CD4-positive, alpha-beta T cell treated with Interferon alpha-2 for 1 hour (primary cell): Measurements from ENCODE around the gene LRFN5.

Experiments used
- DNase-seq, 2 donors: peaks; one replicate each; pipeline ENCODE4 v3.0.0-alpha.2; 2020 to 2022

The LRFN5 gene

DNA sequence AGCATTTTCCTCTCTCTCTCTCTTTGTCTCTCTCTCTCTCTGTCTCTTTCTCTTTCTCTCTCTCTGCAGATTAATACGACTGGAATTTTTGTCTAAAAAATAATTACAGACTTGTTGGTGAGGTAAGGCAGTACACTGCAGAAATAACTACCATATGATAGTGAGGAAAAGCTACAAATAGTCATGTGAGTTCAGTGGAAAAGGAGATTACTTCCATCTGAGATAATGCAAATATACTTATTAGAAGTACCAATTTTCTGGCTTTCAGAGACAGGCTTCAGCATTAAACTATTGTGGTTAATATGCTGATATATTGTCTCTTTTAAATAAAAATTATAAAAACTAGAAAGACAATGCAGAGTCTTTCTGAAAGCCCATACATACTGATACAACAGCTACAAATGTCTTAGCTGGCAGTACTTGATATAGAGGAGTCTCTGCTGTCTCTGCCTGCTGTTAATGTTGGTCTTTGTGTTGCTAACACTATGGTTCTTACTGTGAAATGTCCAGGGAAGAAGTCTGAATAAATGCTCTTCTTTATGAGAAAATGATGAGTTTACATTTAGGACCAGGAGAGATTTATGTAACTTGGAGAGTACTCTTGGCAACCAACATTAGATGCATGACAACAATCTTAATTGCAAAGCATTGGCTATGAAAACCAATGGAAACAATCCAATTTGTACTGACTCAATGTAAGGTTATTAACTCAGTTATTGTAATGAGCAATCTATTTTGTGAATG lies 167.0 kb downstream of the LRFN5 start:
- no peak for DNase-seq

DNA sequence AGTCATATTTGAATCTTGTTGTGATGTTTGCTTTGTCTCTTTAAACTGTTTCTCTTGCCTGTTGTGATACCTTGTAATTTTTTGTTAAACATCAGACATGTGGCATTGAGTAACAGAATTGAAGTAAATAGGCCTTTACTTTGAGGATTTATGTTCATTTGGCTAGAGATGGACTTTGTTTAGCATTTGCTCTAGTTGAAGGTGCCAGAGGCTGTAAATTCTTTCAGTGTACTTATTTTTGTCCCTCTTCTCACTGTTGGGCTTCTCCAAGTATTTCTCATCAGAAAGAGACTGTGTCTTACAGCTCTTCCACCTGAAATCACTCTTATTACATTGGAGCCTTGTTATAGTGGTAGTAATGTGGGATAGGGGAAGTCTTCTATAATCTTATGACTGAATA lies 175.8 kb downstream of the LRFN5 start:
- DNase-seq: no peak

DNA sequence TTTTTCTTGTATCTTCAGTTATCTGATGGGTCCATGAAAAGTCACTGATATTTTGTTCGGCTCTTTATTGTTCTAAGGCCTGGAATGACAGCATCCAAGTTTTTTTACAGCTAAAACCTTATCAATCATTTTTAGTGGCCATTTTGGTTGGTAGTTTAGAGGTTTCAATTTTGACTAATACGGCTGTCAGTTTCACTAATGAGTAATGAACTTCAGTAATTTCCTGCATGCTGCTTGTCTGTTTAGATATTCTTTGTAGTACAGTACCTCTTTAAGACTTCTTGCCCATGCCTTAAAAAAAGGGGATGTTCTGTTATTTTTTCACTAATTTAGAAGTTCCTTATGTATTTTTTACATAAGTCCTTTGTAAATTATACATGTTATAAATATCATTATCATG lies 176.7 kb downstream of the LRFN5 start:
- DNase-seq: no peak

DNA sequence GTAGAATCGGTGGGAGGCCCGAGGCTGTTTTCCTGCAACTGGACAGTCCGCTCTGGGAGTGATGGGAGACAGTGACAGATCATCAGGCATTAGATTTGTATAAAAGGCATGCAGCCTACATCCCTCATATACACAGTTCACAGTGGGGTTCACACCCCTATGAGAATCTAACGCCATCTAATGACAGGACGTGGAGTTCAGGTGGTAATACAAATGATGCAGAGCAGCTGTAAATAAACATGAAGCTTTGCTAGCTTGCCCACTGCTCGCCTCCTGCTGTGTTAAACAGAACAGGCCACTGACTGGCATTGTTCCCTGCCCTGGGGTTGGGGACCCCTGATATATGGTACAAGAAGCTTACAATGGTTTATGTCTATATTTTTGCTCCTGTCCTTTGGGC lies 179.0 kb downstream of the LRFN5 start:
- no peak for DNase-seq

DNA sequence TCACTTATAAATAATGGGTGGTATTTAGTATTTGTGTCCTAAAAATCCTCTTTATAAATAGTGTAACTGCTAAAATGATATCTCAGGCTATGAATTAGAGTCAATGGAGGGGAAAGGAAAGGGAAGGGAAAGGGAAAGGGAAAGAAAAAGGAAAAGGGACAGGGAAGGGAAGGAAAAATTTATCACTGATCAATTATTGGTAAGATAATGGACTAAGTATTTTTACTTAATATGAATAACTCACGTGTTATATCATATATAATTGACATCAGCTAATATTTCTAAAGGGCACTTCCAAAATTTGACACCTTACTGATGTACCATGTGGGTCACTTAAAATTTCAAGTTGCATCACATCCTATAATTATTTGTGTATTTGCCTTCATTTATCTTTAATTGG lies 193.1 kb downstream of the LRFN5 start:
- no peak for DNase-seq

DNA sequence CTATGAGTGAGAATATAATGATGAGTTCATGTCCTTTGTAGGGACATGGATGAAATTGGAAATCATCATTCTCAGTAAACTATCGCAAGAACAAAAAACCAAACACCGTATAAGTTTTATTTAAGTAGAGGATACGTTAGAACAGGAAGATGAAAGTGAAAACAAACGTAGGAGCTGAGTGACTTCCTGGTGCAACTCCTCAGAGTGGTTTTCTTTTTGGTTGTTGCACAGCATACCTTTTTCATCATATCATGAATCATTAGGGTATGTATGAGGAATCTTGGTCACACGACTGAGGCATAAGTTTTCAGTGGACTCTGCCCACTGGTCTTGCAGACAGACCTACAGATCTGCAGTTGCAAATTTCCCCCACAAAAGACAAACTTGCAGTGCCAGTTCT lies 199.0 kb downstream of the LRFN5 start:
- DNase-seq: peak in 1 of 2 donors; percentile 8

DNA sequence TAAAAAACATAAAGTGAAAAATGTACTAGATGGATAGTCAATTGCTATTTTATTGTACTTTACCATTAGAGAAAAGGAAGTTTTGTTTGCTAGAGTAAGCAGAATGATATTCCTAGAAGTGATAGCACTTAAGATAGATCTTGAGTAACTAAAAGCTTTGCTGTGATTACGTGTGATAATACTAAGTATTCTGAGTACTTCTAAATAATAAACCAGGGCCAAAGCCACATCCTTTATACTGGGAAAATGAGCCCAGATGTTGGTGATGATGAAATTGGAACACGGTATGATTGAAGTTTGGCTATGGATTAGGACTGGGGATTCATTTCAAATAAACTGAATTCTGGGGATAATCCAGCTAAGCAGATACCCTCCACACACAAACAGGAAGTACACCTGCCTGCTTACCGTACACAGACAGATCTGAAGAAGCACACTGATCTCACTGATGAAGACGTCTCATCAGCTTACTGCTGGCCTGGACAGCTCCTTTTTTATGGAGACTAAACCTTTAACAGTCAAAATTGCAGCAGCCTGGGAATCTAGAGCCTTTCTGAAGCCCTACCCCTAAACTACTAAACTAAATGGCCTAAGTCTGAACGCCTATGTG lies 199.8 kb downstream of the LRFN5 start:
- DNase-seq: peak in 1 of 2 donors; percentile 3

DNA sequence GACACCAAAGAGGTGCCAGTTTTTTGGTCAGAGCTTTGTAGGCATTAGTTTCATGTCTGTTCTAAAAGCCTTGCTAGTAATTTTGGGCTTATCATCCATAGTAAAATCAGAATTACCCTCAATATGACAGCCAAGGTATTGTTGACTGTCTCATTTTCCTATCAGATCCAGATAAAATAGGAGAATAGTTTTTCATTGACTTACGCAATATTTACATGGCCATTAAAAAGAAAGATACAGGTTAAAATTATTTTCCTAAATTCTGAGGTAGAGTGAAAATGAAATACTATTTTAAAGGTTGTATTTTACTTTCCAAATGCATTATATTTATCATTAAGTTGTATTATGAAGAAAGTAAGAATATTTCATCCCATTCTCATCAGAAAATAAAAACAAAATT lies 203.7 kb downstream of the LRFN5 start:
- DNase-seq: no peak

DNA sequence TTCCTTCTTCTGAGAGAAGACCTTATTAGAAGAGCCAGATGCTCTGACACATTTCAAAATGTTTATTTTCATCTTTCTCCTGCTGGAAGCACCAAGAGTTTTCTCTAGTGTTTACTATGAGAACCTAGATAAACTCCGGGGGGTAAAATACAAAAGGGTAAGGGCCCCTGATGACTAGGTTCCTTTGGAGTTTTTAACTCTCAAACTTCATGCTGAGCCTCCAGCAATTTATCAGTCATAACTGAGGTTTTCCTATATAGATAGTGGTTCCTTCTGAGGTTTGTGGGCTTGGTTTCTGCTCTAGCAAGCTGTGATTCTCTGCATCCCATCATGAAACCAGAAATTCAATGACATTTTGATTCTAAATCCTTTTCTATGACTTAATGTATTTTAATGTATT lies 210.9 kb downstream of the LRFN5 start:
- no peak for DNase-seq

DNA sequence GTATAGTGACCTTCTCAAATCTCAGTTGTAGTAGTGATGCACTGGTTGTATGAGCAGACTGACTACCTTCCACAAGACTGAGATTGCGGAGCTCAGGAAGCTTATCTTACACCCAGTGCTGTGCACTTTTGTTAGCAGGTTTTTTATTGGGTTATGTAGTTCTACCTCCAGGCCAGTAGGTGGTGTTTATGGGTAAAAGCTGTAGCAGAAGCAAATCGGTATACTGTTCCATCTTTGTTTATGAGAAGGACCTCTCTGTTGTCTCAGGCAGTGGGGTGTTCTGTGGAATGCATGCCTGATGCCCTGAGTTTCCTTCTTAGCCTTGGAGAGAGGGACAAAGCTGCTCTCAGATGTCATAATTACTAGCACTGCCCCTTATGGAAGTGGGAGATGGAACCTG lies 217.8 kb downstream of the LRFN5 start:
- no peak for DNase-seq

DNA sequence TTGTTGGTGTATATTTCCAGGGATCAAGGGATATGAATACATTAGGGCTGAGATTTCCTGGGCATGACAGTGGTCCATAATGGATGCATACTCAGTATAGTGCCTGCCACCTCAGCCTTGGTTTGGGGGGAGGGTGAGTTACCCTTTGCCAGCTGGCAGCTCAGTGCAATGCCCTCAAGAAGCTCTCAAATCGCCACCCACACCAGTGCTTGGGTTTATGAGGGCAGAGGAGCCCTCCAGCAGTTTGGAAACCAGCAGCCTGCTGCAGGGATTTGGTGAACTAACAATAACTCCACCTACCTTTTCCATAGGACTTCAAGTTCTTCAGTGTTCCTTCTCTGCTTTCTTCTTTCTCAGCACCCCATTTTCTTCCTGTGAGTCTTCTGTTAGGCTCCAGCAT lies 218.9 kb downstream of the LRFN5 start:
- no peak for DNase-seq

DNA sequence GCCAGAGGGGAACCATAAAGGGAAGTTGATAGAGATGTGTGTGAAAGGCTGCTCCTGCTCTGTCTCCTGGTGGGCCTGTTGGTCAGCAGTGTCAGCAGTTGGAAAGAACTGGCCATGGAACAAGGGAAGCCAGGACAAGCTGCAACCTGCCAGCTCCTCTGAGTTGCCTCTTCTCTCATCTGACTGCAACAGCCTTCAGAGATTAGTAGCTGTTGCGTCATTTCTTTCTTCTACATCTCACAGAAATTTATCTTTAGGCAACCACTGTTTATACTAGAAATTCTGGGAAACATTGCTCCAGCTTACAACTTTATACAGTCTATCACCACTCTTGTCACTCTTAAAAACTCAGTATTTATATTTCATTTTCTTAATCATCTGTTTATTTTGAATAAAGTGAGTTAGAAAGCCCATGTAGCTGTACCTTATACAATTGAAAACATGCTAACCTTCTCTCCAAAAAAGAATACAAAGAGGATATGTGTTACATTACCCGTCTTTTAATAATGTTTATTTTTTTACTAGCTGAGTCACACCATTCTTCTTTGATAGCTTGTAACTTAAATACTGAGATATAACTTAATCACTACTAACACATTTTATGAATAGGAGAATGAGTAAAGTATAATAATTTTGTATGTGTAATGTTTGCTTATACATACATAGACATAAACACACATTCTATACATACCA lies 224.2 kb downstream of the LRFN5 start:
- DNase-seq: no peak

DNA sequence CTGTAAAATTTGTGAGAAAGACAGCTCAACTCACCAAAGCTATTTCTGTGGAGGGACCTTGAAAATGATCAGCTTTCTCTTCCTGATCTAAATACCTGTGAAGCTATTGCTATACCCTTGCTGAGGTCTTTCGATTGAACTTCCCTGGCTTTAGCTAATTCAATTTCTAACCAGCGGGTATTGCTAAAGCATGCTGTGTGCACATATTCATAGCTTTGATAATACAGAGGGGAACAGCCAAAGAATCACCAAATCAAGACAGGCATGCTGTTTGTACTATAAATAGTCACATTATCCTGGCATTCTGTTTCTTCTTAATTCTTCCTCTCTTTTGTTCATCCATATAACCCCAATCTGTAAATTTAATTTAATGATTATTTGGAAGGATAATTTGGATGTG lies 233.0 kb downstream of the LRFN5 start:
- DNase-seq: no peak

DNA sequence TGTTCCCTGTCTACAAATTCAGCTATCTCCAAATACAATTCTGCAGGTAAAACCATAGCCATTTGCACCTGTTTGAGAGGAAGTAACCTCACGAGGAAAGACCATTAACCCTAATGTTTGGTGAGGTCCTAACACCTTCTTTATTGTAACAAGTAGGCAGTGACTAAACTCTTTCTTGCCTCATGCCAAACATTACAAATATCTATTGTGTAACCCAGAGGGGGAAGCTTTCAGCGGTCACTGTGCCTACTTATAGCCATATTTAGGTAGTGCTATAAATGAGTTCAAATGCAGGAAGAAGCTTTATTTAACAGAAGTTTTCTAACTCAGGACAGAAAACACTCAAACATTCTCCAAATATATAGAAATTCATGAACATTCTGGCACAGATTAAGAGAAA lies 252.7 kb downstream of the LRFN5 start:
- DNase-seq: no peak

DNA sequence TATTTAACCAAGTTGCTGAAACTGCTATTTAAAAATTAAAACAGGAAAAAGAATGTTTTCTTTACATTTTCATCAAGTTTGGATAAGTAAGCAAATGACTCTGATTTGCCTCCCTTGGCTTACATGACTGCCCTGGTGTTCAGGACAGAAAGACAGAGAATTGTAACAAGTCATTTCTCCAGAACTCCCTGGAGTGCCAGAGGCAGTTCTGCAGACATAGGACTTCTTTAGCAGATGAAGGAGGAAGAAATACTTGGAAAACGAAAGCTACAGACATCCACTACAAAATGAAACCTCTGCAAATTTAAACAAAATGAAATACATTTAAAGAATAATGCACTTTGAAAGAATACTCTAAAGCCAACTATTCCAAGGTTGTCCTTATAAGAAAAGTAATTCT lies 253.9 kb downstream of the LRFN5 start:
- DNase-seq: no peak

DNA sequence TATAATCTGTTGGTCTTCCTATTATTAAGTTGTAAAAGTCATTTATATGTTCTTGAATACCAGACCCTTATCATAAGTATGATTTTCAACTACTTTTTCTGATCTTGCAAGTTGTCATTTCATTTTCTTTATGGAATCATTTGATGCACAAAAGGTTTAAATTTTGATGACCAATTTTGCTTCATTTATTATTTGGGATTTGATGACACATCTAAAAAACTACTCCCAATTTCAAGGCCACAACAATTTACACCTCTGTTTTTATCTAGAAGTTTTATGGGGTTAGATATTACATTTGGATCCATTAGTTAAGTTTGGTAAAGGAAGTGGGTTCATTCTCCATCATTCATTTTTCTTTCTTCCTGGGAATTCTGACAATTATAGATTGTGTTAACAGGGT lies 259.2 kb downstream of the LRFN5 start:
- no peak for DNase-seq

DNA sequence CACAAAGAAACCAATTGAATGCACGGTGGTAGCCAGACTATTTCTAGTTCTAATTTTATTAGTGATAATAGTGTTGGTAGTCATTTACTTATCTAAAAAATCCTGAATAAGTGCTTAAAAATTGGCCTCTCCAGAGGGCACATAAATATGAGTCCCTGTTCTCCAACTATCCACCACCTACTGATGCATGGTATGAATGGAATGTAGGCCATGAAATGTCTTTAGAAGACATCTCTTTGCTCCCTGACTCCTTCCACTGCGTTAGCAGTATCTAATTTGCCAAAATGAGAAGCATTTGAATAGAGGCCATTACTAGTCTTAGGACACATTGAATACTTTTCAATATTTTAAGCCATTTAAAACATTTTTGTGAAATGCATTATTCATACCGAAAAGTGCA lies 261.7 kb downstream of the LRFN5 start:
- no peak for DNase-seq

DNA sequence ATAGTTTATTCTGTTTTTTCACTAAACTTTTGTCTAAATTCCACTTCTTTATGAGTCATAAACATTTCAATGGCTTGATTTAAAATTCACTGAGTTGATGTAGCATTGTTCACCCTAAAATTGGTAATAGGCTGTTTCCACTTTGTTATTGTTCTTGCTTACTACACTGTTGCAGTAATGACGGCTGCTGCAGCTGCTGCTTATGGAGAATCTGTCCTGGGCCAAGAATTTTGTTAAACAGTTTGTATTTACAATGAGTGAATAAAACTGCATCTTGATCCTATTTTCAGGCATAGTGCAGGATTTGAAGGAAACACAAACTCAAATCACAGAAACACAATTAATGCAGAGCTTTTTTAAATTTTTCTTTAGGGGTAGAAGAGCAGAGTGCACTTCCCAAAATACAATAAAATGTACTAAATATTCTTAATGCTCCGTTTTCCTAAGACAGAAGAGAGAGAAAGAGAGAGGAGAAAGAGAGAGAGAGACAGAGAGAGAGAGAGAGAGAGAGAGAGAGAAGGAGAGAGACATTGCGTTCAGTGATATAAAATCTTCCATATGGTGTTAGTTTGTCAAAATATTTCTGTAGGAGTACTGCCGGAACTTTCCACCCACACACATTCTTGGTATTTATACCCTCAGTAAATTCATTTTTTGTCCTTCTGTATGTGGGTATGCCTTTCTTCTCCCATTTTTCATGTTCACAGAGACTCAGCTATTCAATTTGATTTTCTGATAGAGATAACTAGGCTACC lies 266.4 kb downstream of the LRFN5 start:
- DNase-seq: no peak

DNA sequence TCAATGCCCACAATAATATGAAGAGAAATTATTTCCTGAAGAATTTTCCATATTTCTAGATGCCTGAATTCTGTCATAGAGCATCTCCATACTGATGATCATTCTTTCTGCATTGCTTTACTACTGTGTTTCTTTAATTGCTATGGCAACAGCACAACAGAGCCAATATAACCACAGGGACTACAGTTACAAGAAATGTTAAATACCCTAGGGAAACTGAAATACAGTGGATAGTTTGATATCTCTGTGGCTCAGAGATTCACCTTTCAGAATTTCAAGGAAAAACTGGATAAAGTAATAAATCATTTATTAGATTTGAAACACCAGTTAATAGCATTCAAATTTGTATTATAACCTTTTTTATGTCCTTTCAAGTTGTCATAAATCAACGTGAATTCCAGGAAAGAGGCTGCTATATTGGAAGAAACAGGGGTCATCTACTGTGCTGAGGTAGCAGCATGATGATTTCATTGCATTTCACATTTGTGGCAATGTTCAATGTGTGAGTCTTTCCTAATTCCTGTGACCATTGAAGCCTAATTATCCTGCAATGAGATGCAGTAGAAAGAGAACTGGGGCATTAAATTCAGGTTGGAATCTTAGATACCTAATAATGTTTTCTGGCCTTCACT lies 267.1 kb downstream of the LRFN5 start:
- DNase-seq: no peak

DNA sequence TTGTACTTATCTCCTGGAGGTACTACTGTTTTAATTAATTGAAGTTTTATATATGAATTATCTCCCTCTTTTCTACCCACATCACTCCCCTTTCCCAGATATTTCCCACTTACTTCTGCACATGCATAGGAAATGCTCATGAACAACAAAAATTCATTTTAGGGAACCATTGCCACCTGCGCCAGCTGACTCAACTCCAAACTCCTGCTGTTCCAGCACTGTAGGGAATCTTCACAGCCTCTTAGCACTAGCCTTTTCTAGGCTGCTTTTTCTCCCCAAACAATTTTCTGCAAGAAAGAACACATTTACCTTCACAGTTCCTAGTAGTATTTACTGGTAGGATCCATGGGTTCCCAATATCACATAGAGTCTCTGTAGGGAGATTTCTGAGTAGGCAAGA lies 268.4 kb downstream of the LRFN5 start:
- DNase-seq: no peak

DNA sequence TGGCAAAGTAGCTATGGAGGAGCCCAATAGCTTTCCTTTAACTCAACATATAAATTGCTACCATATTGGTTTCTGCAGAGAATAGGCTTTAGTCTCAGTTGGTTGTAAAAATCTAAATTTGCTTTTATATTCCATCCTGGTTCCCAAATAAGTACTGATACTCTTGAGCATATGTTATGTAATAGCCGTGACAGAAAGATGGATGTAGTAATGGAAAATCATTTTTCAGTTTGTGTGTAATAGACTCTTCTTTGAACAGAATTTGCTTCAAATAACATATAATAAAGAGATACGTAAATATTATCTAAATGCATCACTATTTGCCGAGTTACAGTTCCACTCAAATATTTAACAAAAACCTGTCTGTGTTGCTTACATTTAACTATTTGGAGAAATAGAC lies 271.6 kb downstream of the LRFN5 start:
- DNase-seq: no peak

DNA sequence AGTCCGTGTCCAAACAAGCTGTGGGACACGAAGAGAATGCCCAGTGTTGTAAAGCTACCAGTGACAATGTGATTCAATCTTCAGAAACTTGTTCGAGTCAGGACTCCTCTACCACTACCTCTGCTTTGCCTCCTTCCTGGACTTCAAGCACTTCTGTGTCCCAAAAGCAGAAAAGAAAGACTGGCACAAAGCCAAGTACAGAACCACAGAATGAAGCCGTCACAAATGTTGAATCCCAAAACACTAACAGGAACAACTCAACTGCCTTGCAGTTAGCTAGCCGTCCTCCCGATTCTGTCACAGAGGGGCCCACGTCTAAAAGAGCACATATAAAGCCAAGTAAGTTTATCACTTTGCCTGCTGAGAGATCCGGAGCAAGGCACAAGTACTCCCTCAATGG lies 284.9 kb downstream of the LRFN5 start:
- no peak for DNase-seq

DNA sequence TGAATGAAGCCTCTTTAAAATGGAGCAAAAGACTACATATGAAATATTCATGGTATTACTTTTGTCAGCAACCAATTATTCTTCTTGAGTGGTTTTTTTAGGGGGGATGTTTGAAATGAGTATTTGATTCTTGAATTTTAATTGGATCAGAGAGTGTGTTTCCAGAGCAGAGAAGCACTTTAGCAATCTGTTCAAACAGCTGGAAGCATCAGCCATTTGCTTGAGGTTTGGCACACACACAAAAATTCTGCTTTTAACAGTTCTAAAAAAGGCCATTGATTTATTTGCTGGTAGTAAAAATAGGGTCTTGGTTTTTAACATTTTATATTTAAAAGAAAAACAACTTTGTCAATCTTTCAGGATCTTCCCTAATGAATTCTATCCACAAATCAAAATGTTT lies 292.7 kb downstream of the LRFN5 start:
- no peak for DNase-seq
